ENCODE results near the gene PWWP3B.
A peak's percentile ranks its signal among the peaks of the same experiment; 100 is the strongest.
"Not testable (repeated sequence)": the region's sequence is repeated elsewhere in the genome, so short reads cannot be mapped to it uniquely, and the experiment has no call there.

PWWP3B gene

GRCh38 chrX:106168107-106168506, at the start of gene PWWP3B:
TSS of gene PWWP3B (plus strand) at chrX:106168305. CDS start at chrX:106205433, 37,128 bp downstream.
- no peak for DNase-seq (ENCODE audit: low spot score)

- DNase-seq (ENCODE audit: low spot score), result no peak
Measured at GRCh38 chrX:106139048-106139447, 29.1 kb upstream of the PWWP3B start.

- DNase-seq (ENCODE audit: low spot score), result no peak
Measured at GRCh38 chrX:106144755-106145639, 23.1 kb upstream of the PWWP3B start.

GRCh38 chrX:106150701-106151100, 17.4 kb upstream of the PWWP3B start:
- no peak for DNase-seq (ENCODE audit: low spot score)

- no peak for DNase-seq (ENCODE audit: low spot score)
Measured at GRCh38 chrX:106159861-106160282, 8.2 kb upstream of the PWWP3B start.

- peak; percentile 1 for DNase-seq (ENCODE audit: low spot score)
Measured at GRCh38 chrX:106170318-106170717, 2.2 kb downstream of the PWWP3B start.

- no peak for DNase-seq (ENCODE audit: low spot score)
Measured at GRCh38 chrX:106171293-106171820, 3.3 kb downstream of the PWWP3B start.

- DNase-seq (ENCODE audit: low spot score), result no peak
Measured at GRCh38 chrX:106177106-106177981, 9.2 kb downstream of the PWWP3B start.

- DNase-seq (ENCODE audit: low spot score), result no peak
Measured at GRCh38 chrX:106177982-106178321, 9.8 kb downstream of the PWWP3B start.

GRCh38 chrX:106178826-106179225, 10.7 kb downstream of the PWWP3B start:
- no peak for DNase-seq (ENCODE audit: low spot score)

- not testable (repeated sequence) for DNase-seq (ENCODE audit: low spot score)
Measured at GRCh38 chrX:106183685-106184084, 15.6 kb downstream of the PWWP3B start.

- no peak for DNase-seq (ENCODE audit: low spot score)
Measured at GRCh38 chrX:106201502-106202178, 33.5 kb downstream of the PWWP3B start.

GRCh38 chrX:106203315-106203714, 35.2 kb downstream of the PWWP3B start:
- no peak for DNase-seq (ENCODE audit: low spot score)

GRCh38 chrX:106208154-106208553, 40.0 kb downstream of the PWWP3B start:
- no peak for DNase-seq (ENCODE audit: low spot score)

Measured in LoVo (cell line).